Measurements from ENCODE around the gene ARHGAP40. TPM values are rescaled to one million over a fixed set of nuclear protein-coding genes. Genes with fewer than 3 reads are reported as not detected.

ARHGAP40 gene
- total and polyA plus RNA-seq, 2 of the 13 experiments (the other 11 are each of a cell fraction or from before 2014, with no cell fraction given), result 0.75 to 2.1 TPM

DNA sequence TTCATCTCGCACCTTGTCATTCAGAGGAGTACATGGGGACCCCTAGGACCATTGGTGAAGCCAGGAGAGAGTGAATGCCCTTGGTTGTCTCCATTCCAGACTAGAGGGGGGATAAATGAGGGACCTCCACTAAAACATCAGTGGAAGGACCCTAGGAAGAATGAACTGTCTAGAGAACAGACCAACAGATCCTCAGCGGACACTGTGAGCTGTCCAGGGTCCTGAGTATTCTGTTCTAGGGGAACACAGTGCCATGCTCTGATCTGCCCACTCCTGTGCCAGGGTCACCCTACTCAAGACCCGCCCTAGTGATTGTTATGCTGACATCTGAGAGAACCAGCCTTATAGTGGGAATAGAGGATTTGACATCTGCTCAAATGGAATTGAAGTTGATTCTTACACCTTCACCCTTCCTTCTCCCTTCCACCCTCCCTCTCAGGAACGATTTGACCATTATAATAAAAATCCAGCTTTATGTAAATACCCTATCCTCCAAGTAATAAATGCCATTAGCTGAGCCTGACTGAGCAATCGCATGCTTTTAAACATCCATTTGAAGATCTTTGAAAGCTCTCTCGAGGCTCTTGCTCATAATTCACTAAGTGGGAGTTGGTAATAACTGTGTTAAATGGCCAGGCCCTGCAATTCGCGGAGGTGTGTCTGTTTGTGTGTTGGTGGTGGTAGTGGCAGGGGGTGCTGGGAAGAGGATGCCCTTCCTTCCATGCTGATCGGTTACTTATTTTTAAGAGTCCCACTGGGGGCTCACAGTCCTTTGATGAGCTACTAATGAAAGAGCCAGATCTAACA is 79.1 kb downstream of the ARHGAP40 start (continued):
- TF ChIP-seq, protein P1, sequence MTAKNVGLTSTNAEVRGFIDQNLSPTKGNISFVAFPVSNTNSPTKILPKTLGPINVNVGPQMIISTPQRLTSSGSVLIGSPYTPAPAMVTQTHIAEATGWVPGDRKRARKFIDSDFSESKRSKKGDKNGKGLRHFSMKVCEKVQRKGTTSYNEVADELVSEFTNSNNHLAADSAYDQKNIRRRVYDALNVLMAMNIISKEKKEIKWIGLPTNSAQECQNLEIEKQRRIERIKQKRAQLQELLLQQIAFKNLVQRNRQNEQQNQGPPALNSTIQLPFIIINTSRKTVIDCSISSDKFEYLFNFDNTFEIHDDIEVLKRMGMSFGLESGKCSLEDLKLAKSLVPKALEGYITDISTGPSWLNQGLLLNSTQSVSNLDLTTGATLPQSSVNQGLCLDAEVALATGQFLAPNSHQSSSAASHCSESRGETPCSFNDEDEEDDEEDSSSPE (CRISPR knock-in tag; IDR thresholded peaks at IDR 0.05), result no peak
- TF ChIP-seq MED8 (CRISPR knock-in tag; IDR thresholded peaks at IDR 0.05; ENCODE audit: insufficient replicate concordance), result no peak
- no peak for TF ChIP-seq ZNF530 (CRISPR knock-in tag; IDR thresholded peaks at IDR 0.05; ENCODE audit: low read depth)
- TF ChIP-seq, protein P2, sequence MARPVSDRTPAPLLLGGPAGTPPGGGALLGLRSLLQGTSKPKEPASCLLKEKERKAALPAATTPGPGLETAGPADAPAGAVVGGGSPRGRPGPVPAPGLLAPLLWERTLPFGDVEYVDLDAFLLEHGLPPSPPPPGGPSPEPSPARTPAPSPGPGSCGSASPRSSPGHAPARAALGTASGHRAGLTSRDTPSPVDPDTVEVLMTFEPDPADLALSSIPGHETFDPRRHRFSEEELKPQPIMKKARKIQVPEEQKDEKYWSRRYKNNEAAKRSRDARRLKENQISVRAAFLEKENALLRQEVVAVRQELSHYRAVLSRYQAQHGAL (CRISPR knock-in tag; IDR thresholded peaks at IDR 0.05; ENCODE audit: not compliant biosample characterization), result no peak
- no peak for TF ChIP-seq SMC3 (IDR thresholded peaks at IDR 0.05; ENCODE audit: low read length)
- no peak for TF ChIP-seq NFYC (CRISPR knock-in tag; IDR thresholded peaks at IDR 0.05)
- TF ChIP-seq, protein P3, sequence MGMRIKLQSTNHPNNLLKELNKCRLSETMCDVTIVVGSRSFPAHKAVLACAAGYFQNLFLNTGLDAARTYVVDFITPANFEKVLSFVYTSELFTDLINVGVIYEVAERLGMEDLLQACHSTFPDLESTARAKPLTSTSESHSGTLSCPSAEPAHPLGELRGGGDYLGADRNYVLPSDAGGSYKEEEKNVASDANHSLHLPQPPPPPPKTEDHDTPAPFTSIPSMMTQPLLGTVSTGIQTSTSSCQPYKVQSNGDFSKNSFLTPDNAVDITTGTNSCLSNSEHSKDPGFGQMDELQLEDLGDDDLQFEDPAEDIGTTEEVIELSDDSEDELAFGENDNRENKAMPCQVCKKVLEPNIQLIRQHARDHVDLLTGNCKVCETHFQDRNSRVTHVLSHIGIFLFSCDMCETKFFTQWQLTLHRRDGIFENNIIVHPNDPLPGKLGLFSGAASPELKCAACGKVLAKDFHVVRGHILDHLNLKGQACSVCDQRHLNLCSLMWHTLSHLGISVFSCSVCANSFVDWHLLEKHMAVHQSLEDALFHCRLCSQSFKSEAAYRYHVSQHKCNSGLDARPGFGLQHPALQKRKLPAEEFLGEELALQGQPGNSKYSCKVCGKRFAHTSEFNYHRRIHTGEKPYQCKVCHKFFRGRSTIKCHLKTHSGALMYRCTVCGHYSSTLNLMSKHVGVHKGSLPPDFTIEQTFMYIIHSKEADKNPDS (CRISPR knock-in tag; IDR thresholded peaks at IDR 0.05), result no peak
- TF ChIP-seq ZFP36L1 (CRISPR knock-in tag; IDR thresholded peaks at IDR 0.05), result 0 out of 2 replicates have a peak, but pooled peaks have one; percentile 30
- peak; percentile 65 for TF ChIP-seq SIX4 (CRISPR knock-in tag; IDR thresholded peaks at IDR 0.05)
- no peak for TF ChIP-seq ELF1 (CRISPR knock-in tag; IDR thresholded peaks at IDR 0.05)
- TF ChIP-seq, protein P4, sequence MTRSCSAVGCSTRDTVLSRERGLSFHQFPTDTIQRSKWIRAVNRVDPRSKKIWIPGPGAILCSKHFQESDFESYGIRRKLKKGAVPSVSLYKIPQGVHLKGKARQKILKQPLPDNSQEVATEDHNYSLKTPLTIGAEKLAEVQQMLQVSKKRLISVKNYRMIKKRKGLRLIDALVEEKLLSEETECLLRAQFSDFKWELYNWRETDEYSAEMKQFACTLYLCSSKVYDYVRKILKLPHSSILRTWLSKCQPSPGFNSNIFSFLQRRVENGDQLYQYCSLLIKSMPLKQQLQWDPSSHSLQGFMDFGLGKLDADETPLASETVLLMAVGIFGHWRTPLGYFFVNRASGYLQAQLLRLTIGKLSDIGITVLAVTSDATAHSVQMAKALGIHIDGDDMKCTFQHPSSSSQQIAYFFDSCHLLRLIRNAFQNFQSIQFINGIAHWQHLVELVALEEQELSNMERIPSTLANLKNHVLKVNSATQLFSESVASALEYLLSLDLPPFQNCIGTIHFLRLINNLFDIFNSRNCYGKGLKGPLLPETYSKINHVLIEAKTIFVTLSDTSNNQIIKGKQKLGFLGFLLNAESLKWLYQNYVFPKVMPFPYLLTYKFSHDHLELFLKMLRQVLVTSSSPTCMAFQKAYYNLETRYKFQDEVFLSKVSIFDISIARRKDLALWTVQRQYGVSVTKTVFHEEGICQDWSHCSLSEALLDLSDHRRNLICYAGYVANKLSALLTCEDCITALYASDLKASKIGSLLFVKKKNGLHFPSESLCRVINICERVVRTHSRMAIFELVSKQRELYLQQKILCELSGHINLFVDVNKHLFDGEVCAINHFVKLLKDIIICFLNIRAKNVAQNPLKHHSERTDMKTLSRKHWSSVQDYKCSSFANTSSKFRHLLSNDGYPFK (CRISPR knock-in tag; IDR thresholded peaks at IDR 0.05; ENCODE audit: borderline replicate concordance), result no peak
- TF ChIP-seq ZNF75D (CRISPR knock-in tag; IDR thresholded peaks at IDR 0.05; ENCODE audit: borderline replicate concordance), result no peak
- TF ChIP-seq, protein P5, sequence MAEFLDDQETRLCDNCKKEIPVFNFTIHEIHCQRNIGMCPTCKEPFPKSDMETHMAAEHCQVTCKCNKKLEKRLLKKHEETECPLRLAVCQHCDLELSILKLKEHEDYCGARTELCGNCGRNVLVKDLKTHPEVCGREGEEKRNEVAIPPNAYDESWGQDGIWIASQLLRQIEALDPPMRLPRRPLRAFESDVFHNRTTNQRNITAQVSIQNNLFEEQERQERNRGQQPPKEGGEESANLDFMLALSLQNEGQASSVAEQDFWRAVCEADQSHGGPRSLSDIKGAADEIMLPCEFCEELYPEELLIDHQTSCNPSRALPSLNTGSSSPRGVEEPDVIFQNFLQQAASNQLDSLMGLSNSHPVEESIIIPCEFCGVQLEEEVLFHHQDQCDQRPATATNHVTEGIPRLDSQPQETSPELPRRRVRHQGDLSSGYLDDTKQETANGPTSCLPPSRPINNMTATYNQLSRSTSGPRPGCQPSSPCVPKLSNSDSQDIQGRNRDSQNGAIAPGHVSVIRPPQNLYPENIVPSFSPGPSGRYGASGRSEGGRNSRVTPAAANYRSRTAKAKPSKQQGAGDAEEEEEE (CRISPR knock-in tag; IDR thresholded peaks at IDR 0.05; ENCODE audit: borderline replicate concordance), result no peak
- TF ChIP-seq AGO1 (IDR thresholded peaks at IDR 0.05; ENCODE audit: low read depth, low read length, poor library complexity, severe bottlenecking), result no peak
